HL-60/S4 treated with phorbol 12-myristate 13-acetate at 8.2 ng/mL for 4 days and 3 days (cell line): ENCODE measurements around the gene SPATA46.

Experiments used
- in situ Hi-C: fragments of 300-500 bp; cut with MboI; formaldehyde crosslinking; loops from 2 replicates; pipeline ENCODE4 v1.15.0; 2022; ENCODE audit warnings: low sequenced_read_pairs

SPATA46 gene

DNA sequence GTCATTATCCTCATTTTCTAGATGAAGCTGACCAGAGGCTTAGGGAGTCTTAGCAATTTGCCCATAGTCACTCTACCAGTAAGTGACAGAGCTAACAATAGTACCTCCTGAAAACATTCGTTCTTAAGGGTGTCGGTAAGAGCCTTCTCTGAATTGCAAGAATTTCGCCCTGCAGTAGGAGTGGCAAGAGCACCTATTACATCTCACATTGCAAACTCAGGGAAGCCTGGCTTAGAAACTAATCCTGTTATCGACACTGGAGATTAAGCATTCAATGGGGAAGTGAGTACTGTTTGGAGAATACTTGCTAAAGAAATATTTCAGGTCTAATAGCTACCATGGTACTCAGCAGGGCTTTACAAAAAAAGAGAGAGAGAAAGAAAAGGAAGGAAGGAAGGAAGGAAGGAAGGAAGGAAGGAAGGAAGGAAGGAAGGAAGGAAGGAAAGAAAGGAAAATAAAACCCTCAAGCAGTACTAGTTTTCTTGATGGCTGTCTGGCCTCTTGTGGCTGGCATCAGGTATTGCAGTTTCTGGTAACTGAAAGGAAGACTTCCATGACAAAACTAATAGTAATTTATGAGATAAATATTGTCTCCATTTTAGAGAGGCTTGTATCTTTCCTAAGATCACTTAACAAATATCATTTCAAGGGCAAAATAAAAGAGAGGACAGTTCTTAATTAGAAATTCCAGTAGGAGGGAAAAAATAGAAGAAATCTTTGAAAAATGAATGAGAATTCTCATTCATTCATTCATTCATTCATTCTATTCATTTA lies 15.3 kb upstream of the SPATA46 start:
- in situ Hi-C loops = no loop called here

DNA sequence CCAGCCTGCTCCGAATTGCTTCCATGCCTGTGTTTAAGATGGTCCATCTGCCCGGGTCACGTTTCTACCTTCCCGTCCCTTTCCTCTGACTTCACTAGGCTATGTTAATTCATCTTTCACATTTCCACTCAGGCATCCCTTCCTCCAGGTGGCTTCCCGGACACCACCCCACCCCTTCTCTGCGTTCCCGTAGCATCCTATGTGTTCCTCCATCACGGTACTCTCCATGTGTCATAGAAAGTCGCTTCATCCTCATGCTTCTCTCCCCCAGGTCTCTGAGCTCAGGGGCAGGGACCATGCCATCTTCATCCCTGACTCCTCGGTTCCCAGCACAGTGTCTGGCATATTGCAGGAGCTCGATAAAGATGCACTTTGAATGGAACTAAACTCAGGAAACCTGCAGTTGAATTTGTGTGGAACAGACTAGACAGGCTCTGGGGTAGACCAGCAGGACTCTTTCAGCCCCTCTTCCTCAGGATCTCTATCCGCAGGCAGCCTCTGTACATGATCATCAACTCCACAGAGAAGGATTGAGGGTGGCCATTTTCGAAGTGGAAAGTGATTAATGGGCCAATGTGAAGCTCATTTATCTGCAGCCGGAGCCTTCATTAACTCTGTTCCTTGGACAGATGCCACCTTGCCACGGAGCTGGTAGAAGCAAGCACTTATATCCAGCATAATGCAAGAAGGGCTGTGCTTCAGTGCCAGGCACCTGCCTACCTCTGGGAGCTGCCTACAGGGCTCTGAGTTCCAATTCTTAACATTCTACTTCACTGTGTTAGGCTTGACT lies 13.9 kb upstream of the SPATA46 start:
- in situ Hi-C loops = no loop called here

GRCh38 chr1:162389971-162390370 lies 13.3 kb upstream of the SPATA46 start:
- in situ Hi-C loops = no loop called here

DNA sequence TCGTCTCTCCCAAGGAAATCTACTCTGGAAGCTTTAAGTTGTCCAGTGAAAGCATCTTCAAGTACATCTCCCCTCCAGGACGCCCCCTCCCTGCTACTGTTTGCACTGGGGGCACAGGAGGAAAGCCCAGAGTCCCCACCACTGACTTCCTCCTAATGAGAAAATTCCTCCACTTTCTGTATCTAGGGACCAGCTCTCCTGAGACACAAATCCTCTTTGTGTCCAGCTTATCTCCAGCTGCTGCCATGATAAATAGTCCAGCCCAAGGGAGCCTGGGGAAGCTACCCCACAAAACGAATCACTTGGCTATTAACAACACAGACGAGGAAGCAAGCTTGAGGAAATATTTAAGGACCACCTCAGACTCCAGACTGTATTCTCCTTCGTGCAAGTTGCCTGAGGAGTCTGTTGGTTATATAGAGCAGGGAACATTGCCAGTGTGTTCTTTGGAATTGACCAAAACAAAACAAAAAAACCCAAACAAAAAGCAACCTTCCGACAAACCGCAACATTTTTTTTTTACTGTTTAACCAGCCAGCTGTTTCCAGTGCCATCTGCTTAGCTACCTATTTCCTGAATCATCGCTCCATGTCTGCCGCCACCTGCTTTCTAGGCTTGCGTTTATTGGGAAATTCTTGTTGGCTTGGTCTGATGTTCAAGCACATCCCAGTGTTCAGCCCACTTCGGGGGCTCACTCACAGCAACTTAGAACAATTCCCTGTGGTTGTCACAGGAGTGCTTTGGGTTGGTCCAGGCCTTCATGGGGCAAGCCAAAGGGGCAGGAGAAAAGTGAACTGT lies 12.6 kb upstream of the SPATA46 start:
- in situ Hi-C loops = no loop called here

DNA sequence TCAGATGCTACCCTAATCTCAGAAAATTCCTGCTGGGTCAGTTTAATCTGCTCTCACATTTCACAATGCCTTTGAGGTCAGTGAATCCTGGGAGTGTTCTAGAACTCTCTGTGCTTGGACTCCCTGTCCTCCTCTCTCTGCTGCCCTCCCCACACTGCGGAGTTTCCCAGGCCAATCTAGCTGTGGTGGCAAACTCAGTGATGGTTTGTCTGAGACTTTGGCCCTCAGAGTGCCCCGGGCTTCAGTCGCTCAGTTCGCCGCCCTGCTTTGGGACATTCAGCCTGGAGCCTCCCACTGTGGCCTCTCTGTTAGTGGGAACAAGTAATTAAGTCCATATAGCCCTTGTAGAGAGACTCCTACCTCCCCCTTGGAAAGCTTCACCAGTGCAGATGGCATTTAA lies 12.0 kb upstream of the SPATA46 start:
- in situ Hi-C loops = no loop called here

GRCh38 chr1:162388083-162388594 lies 11.5 kb upstream of the SPATA46 start:
- in situ Hi-C loops = no loop called here

DNA sequence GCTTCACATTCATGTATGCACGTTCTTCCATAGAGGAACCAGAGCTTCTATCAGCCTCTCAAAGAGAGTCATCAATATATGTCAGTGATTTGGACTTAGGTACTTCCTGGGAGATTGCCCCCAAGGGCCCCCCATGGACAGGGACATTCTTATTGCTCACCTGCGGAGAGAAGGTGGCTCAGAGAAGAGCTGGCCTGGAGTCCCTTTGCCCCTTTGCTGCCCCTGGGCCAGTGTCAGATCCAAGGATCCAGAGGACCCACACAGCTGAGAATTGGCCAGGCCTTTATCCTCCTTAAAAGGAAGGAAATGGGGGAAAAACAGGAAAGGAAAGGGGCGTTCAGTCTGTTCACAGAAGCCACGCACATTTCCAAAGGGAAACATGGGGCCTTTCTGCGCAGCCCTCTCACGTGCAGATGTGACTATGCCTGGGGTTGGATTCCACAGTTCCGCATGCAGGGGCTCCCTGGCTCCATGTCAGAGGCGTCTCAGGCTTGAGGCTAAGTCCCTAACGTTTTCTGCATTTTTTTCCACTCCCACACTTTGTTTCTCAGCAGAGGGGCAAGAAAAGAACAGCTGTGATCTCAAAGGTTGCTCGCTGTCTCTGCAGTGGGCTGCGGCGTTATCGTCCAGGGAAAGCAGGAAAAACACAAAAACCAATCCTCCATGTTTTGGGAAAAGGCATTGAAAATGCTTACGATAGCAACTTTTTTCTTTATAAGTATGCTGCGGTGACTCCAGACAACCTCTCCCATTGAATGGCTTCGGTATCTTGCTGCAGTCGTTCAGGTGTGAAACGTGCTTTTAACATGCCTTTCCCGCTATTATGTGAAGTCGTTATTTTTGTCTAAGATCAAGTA lies 10.8 kb upstream of the SPATA46 start:
- in situ Hi-C loops = no loop called here

DNA sequence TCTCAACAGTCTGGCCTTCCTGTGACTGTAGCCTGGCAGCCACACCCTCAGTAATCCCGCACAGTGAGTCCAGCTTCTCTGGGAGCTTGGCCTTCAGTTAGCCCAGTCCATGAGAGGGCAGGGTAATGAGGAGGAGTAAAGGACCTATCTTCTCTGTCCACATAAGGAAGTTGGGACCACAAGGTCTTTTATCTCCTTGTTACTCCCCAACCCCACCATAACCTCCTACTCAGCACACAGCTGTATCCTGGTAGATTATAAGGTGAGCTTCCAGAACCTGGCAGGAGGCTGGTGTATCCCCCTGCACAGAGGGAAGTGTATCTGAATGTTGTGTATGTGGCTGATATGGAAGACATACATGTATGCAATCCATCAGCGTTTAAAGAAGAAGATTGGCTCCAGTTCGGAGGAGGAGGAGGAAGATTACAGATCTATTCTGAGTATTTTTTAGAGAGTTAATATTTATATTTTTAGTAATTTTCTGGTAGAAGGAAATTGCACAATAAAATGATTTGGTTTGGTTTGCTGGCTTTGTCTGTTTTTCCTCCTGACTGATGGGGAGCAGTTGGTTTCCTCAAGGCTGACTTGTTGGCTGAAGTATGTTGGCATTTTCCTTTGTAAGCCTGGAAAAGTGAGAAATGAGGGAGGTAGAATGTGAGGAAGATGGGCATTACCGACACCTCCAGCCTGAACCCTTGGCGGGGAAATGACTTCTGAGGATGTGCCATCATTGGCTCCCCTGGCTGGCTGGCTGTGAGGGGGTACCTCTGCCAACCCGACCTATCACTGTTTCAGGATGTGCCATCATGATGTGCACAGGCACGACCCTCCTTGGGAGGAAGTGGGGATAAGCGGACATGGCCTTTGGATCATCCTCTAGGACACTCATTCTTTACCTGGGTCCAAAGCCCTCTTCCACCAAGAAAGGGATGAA lies 9.9 kb upstream of the SPATA46 start:
- in situ Hi-C loops = no loop called here

GRCh38 chr1:162385702-162386101 lies 9.0 kb upstream of the SPATA46 start:
- in situ Hi-C loops = no loop called here

DNA sequence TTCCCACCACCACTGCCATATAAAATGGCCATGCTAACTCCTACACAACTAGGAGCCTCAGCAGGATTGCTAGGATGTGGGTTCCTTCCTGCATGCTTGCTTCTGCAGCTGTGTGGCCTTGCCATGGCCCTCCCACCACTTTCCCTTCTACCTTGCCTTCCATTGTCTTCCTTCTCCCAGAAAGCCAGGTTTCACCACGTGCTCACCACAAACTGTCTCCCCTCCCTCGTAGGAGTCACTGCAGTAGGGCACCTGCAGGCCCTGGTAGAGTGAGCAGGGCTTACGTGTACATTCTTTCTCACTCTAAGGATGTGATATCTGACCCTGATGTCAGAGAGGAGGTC lies 8.6 kb upstream of the SPATA46 start:
- in situ Hi-C loops = no loop called here

- in situ Hi-C loops = no loop called here
Measured at GRCh38 chr1:162384601-162385279, 8.1 kb upstream of the SPATA46 start.

- in situ Hi-C loops = no loop called here
Measured at GRCh38 chr1:162384116-162384515, 7.5 kb upstream of the SPATA46 start.

DNA sequence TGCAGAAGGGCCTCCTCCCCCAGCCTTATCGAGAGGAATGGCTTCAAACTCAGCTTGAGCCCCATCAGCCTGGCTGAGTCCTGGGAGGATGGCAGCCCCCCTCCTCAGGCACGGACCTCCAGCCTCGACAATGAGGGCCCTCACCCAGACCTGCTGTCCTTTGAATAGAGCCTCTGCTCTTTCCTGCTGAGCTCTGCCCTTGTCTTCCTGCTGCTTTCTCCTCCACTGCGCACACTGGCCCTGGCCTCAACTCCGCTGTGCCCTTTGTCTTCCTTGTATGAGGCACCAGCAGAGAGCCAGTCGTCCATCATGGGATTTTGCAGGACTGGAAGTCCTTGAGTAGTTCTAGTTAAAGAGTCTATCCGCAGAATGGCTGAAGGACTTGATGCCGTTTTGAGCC lies 6.9 kb upstream of the SPATA46 start:
- in situ Hi-C loops = no loop called here

- in situ Hi-C loops = no loop called here
Measured at GRCh38 chr1:162383091-162383490, 6.4 kb upstream of the SPATA46 start.

DNA sequence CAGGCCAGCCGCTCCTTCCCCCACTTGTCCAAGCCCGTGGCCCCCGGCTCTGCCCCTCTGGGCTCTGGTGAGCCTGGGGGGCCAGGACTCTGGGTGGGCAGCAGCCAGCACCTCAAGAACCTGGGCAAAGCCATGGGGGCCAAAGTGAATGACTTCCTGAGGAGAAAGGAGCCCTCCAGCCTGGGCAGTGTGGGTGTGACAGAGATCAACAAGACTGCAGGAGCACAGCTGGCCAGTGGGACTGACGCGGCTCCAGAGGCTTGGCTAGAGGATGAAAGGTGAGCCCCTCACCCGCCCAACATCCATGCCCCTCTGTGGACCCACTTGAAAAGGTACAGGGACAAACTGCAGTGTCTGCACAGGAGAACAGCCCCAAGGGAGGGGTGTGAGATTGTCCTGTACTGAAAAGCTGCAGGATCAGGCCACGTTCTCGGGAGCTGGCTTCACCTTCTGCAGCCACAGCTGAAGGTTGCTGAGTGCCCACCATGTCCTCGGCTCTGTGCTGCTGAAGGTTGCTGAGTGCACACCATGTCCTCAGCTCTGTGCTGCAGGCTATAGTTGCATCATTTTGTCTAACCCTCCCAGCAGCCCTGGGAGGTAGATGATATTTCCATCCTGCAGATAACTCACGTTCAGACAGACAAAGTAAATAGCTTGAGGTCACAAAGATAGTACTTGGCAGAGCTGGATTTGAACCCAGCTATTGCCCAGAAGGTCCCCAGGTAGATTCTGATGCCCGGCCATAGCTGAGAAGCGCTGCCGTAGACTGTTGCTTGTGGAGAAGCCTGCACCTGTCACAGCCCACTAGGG lies 5.5 kb upstream of the SPATA46 start:
- in situ Hi-C loops = no loop called here

DNA sequence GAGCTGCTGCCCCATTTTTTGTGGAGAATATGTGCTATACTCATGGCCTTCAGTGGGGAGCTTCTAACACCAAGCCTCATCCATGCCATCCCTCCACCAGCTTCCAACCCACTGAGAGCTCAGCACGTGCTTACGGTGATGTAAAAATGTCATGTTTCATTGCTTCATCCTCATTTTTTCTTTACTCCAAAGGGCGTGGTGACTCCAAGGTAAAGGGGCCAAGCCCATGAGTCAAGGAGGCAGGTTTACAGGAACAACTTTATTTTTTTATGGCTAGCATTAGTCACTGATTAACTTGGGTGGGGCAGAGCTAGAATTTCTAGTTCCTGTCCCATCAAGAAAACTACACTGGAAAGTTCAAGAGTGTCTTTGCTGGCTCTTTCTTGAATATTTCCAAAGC lies 4.7 kb upstream of the SPATA46 start, which contains the start of gene C1orf226:
TSS of gene C1orf226 (plus strand) at position 346 of the 400 bp plus-strand sequence. CDS start 174 bp downstream, outside the sequence.
- in situ Hi-C loops = no loop called here

- in situ Hi-C loops = no loop called here
Measured at GRCh38 chr1:162380061-162380846, 3.6 kb upstream of the SPATA46 start.
